H1 (cell line): ENCODE data around the gene ERVW-1. TPM values are rescaled to one million over a fixed set of nuclear protein-coding genes. Genes with fewer than 3 reads are reported as not detected.

Experiments used
- CTCF ChIA-PET: fragments of 300-600 bp; sonication (Branson Sonifier 250); formaldehyde crosslinking; loops from one replicate; lab custom pipeline; 2021; ENCODE audit not compliant: partially characterized antibody; lab: Charles Lee
- POLR2A ChIA-PET: fragments of 300-600 bp; sonication (Branson Sonifier 250); formaldehyde crosslinking; loops from one replicate; lab custom pipeline; 2021; ENCODE audit warnings: inconsistent platforms; ENCODE audit not compliant: partially characterized antibody; lab: Charles Lee
- DNase-seq, 2 experiments: peaks; one replicate each; pipeline versions ENCODE4 v3.0.0 to v3.0.0-alpha.2; 2010 to 2022; ENCODE audit warnings: low spot score in 2 of 2, low read depth in 1 of 2, mixed read lengths in 1 of 2
- FAIRE-seq: peaks from 2 replicates; lab custom pipeline; 2011; peaks lifted over from hg19 to GRCh38; lab: Jason Lieb, UNC
- H2AFZ ChIP-seq: 2 replicates; pipeline ENCODE4 v1.8.1; 2012; ENCODE audit warnings: low read length, inconsistent platforms
- H2AK5ac ChIP-seq: 2 replicates; pipeline ENCODE4 v1.6.1; 2013; ENCODE audit warnings: low read depth, low read length
- H2BK120ac ChIP-seq: replicated peaks from 2 replicates; pipeline ENCODE3; 2013; ENCODE audit warnings: low read depth, low read length, inconsistent platforms
- H2BK12ac ChIP-seq: 2 replicates; pipeline ENCODE4 v1.6.1; 2013; ENCODE audit warnings: low read depth, low read length
- H2BK15ac ChIP-seq: 2 replicates; pipeline ENCODE4 v1.6.1; 2013; ENCODE audit warnings: low read length
- H2BK20ac ChIP-seq: 2 replicates; pipeline ENCODE4 v1.6.1; 2013; ENCODE audit warnings: low read length
- H2BK5ac ChIP-seq: 2 replicates; pipeline ENCODE4 v1.6.1; 2013; ENCODE audit warnings: low read depth, low read length
- H3K14ac ChIP-seq: 2 replicates; pipeline ENCODE4 v1.6.1; 2013; ENCODE audit warnings: inconsistent platforms; ENCODE audit not compliant: insufficient read length
- H3K18ac ChIP-seq: 2 replicates; pipeline ENCODE4 v1.6.1; 2013; ENCODE audit warnings: low read length; ENCODE audit errors: extremely low read depth
- H3K23ac ChIP-seq: 2 replicates; pipeline ENCODE4 v1.6.1; 2013; ENCODE audit warnings: inconsistent platforms; ENCODE audit not compliant: insufficient read length
- H3K23me2 ChIP-seq: 2 replicates; pipeline ENCODE4 v1.6.1; 2013; ENCODE audit warnings: low read depth, low read length
- H3K27ac ChIP-seq: 2 replicates; pipeline ENCODE4 v1.6.1; 2011; ENCODE audit warnings: low read depth, low read length, inconsistent platforms
- H3K27me3 ChIP-seq, 4 experiments: replicated peaks in 1 of 4; 1 replicate in 1 of 4; 2 replicates in 3 of 4; pipeline versions ENCODE4 v1.6.1 to v1.8.1; 2011 to 2013; ENCODE audit warnings: low read length in 3 of 4, mild to moderate bottlenecking in 3 of 4, inconsistent platforms in 2 of 4, mixed read lengths in 2 of 4, moderate library complexity in 1 of 4; ENCODE audit not compliant: control insufficient read depth in 3 of 4, insufficient read depth in 3 of 4; ENCODE audit errors: extremely low read depth in 1 of 4
- H3K36me3 ChIP-seq, 4 experiments: 2 replicates each; pipeline versions ENCODE4 v1.6.1 to v1.8.1; 2011 to 2013; ENCODE audit warnings: mild to moderate bottlenecking in 4 of 4, low read length in 3 of 4, moderate library complexity in 2 of 4, control low read depth in 1 of 4, inconsistent platforms in 1 of 4; ENCODE audit not compliant: insufficient read depth in 4 of 4, control insufficient read depth in 2 of 4
- H3K4ac ChIP-seq: replicated peaks from 2 replicates; pipeline ENCODE3; 2013; ENCODE audit warnings: low read length, low read depth, mixed read lengths, inconsistent platforms; ENCODE audit not compliant: insufficient read length
- H3K4me1 ChIP-seq, 4 experiments: replicated peaks in 1 of 4; 1 replicate in 1 of 4; 2 replicates in 3 of 4; pipeline versions ENCODE4 v1.6.1 to v1.8.1; 2011 to 2013; ENCODE audit warnings: low read length in 3 of 4, inconsistent platforms in 2 of 4, mixed read lengths in 1 of 4; ENCODE audit not compliant: insufficient read depth in 4 of 4, control insufficient read depth in 3 of 4
- H3K4me2 ChIP-seq, 2 experiments: 2 replicates each; pipeline versions ENCODE4 v1.6.1 to v1.8.1; 2011 to 2013; ENCODE audit warnings: low read depth in 2 of 2, low read length in 2 of 2, control low read depth in 1 of 2, inconsistent platforms in 1 of 2, mild to moderate bottlenecking in 1 of 2; ENCODE audit not compliant: insufficient read depth in 1 of 2
- H3K4me3 ChIP-seq, 4 experiments: fragments of 200-600, 300-600 bp in 1 of 4; sonication (generic), shearing (Covaris generic), sonication (Bioruptor Twin) in 1 of 4; 2 replicates each; pipeline versions ENCODE4 v1.5.1 to v1.8.1; 2011 to 2016; ENCODE audit warnings: low read length in 4 of 4, low read depth in 3 of 4, control low read depth in 2 of 4, inconsistent platforms in 2 of 4, mild to moderate bottlenecking in 2 of 4, mixed read lengths in 1 of 4, moderate library complexity in 1 of 4; ENCODE audit not compliant: insufficient read depth in 2 of 4; ENCODE audit errors: extremely low read depth in 1 of 4
- H3K56ac ChIP-seq: replicated peaks from 2 replicates; pipeline ENCODE3; 2013; ENCODE audit warnings: low read depth, mild to moderate bottlenecking, mixed read lengths, low read length, inconsistent platforms; ENCODE audit not compliant: insufficient read length
- H3K79me1 ChIP-seq: 2 replicates; pipeline ENCODE4 v1.6.1; 2013; ENCODE audit warnings: low read depth, low read length, control low read depth
- H3K79me2 ChIP-seq, 2 experiments: 2 replicates each; pipeline versions ENCODE4 v1.6.1 to v1.8.1; 2012 to 2013; ENCODE audit warnings: low read length in 2 of 2, mild to moderate bottlenecking in 2 of 2, inconsistent platforms in 1 of 2; ENCODE audit not compliant: insufficient read depth in 2 of 2, control insufficient read depth in 1 of 2
- H3K9ac ChIP-seq, 4 experiments: replicated peaks in 1 of 4; 1 replicate in 1 of 4; 2 replicates in 3 of 4; pipeline versions ENCODE4 v1.6.1 to v1.8.1; 2011 to 2013; ENCODE audit warnings: low read depth in 3 of 4, low read length in 3 of 4, control low read depth in 2 of 4, mild to moderate bottlenecking in 2 of 4, moderate library complexity in 2 of 4, inconsistent platforms in 1 of 4; ENCODE audit errors: extremely low read depth in 1 of 4
- H3K9me3 ChIP-seq, 2 experiments: 2 replicates each; pipeline versions ENCODE4 v1.6.1 to v1.8.1; 2012 to 2013; ENCODE audit warnings: mild to moderate bottlenecking in 2 of 2, moderate library complexity in 2 of 2, control low read depth in 1 of 2, inconsistent platforms in 1 of 2, low read depth in 1 of 2, low read length in 1 of 2, mixed read lengths in 1 of 2; ENCODE audit not compliant: insufficient read depth in 2 of 2
- H4K20me1 ChIP-seq, 2 experiments: replicated peaks in 1 of 2; 2 replicates each; pipeline versions ENCODE3 to v1.8.1; 2011 to 2013; ENCODE audit warnings: inconsistent platforms in 2 of 2, low read length in 2 of 2, mild to moderate bottlenecking in 1 of 2; ENCODE audit not compliant: insufficient read depth in 2 of 2, control insufficient read depth in 1 of 2
- H4K5ac ChIP-seq: 2 replicates; pipeline ENCODE4 v1.6.1; 2013; ENCODE audit warnings: low read length, low read depth, mixed read lengths, inconsistent platforms; ENCODE audit not compliant: insufficient read length
- H4K8ac ChIP-seq: 2 replicates; pipeline ENCODE4 v1.8.0; 2013; ENCODE audit warnings: mild to moderate bottlenecking, moderate library complexity, low read length, inconsistent platforms; ENCODE audit not compliant: insufficient read depth; ENCODE audit errors: extremely low read depth
- H4K91ac ChIP-seq: replicated peaks from 2 replicates; pipeline ENCODE3; 2013; ENCODE audit warnings: low read length, mixed read lengths, inconsistent platforms; ENCODE audit not compliant: insufficient read length
- BACH1 ChIP-seq: IDR thresholded peaks from 2 replicates; pipeline ENCODE4 v1.6.1; 2012; ENCODE audit warnings: low read length, improper control_type of control experiment
- FOSL1 ChIP-seq: IDR thresholded peaks from 2 replicates; pipeline ENCODE4 v1.6.1; 2011; ENCODE audit warnings: mild to moderate bottlenecking, low read depth, low read length, moderate library complexity; ENCODE audit not compliant: insufficient read depth
- TCF12 ChIP-seq: IDR thresholded peaks from 2 replicates; pipeline ENCODE4 v1.6.1; 2011; ENCODE audit warnings: low read depth, mild to moderate bottlenecking, low read length
- YY1 ChIP-seq: IDR thresholded peaks from 2 replicates; pipeline ENCODE4 v1.6.1; 2011; ENCODE audit warnings: low read depth, mild to moderate bottlenecking, low read length
- WGBS, 2 experiments: shearing (Covaris generic) in 1 of 2; methylation state at CpG; one replicate each; pipeline versions ENCODE4 v1.1.6 to v1.1.7; 2013 to 2015; ENCODE audit warnings: low lambda C conversion rate in 2 of 2, mixed read lengths in 2 of 2, inconsistent platforms in 1 of 2, low coverage in 1 of 2, missing lambda C conversion rate in 1 of 2; ENCODE audit not compliant: insufficient replicate concordance in 2 of 2, insufficient coverage in 1 of 2, insufficient read length in 1 of 2; ENCODE audit errors: extremely low coverage in 1 of 2, missing lambda C conversion rate in 1 of 2; 5-methylcytosine and 5-hydroxymethylcytosine counted together
- polyA plus RNA-seq, 7 experiments: library from polyadenylated mRNA; depleted of rRNA in 3 of 7; stranded (reverse) in 5 of 7; unstranded in 2 of 7; fragments of >200 nt in 5 of 7; fragments of 200-250 nt in 2 of 7; gene quantifications; 1 replicate in 5 of 7; 2 replicates in 1 of 7; 4 replicates in 1 of 7; pipeline versions ENCODE4 v1.2.1 to v1.2.3, GENCODE V29; 2011 to 2013; ENCODE audit warnings: missing spikeins in 2 of 7, mixed read lengths in 2 of 7
- total RNA-seq: library from RNA; stranded (reverse); fragmentation: NEBNext Ultra II Directional; extraction: Animal tissue kit (Norgen Biotek cat#: 25700); gene quantifications from 2 replicates; pipeline ENCODE4 v1.2.1, GENCODE V29; 2021

Gene ERVW-1
- total and polyA plus RNA-seq, 2 of the 8 experiments (the other 6 are each of a cell fraction or from before 2014, with no cell fraction given): 0.08 TPM; not detected in 1

GRCh38 chr7:92451645-92452044 lies 26.1 kb downstream of the ERVW-1 start:
- H4K20me1 ChIP-seq: peaks cover 3 to 5% of the 10 kb centered on the region in 2 experiments
- H3K4ac ChIP-seq: no peak overlapping the region
- H3K23ac ChIP-seq: no peak overlapping the region
- no peak overlapping the region for H3K9ac ChIP-seq
- H3K23me2 ChIP-seq: peaks cover 3% of the 10 kb centered on the region; the same call in 1 of the 2 replicates
- no peak overlapping the region for H3K18ac ChIP-seq
- H2BK5ac ChIP-seq: no peak overlapping the region
- FAIRE-seq (no peak), DNase-seq (no peak)
- no peak overlapping the region for H2BK120ac ChIP-seq
- H3K79me2 ChIP-seq: peaks cover 0 to 22% of the 10 kb centered on the region in 2 experiments; a peak in 2 of 4 replicates
- H3K14ac ChIP-seq: no peak overlapping the region
- H2BK20ac ChIP-seq: no peak overlapping the region
- H2AK5ac ChIP-seq: no peak overlapping the region
- H2AFZ ChIP-seq: no peak overlapping the region
- no peaks in the 10 kb centered on the region for H3K4me1 ChIP-seq
- 88% methylated on average over 2 of the region's 2 CpGs; no CpG with 5 or more reads in 1 of the 2 experiments for WGBS, 2 experiments
- no peak overlapping the region for H4K5ac ChIP-seq
- H3K56ac ChIP-seq: no peak overlapping the region
- ChIA-PET CTCF (interaction anchor here (0.6 to 4.4 kb wide), 3 partner anchors 9 to 28 kb away, joined by 3 to 31 read pairs (median 3); no protein-coding TSS in a partner anchor), POLR2A (interaction anchor here (1.1 to 1.7 kb wide), 2 partner anchors 10 to 16 kb away, joined by 3 to 5 read pairs; no protein-coding TSS in a partner anchor)
- H3K79me1 ChIP-seq: no peaks in the 10 kb centered on the region; the same call in 1 of the 2 replicates
- no peak overlapping the region for H3K27ac ChIP-seq
- H4K91ac ChIP-seq: no peak overlapping the region
- H3K4me3 ChIP-seq: no peak overlapping the region
- no peak overlapping the region for H3K4me2 ChIP-seq
- H2BK15ac ChIP-seq: no peak overlapping the region
- peaks cover 9 to 79% (median 60%) of the 10 kb centered on the region in 4 experiments for H3K36me3 ChIP-seq
- H2BK12ac ChIP-seq: no peak overlapping the region
- no peaks in the 10 kb centered on the region for H3K27me3 ChIP-seq
- H4K8ac ChIP-seq: no peak overlapping the region
- no peaks in the 10 kb centered on the region for H3K9me3 ChIP-seq
- TF ChIP-seq YY1 (no peak), TCF12 (no peak), BACH1 (no peak), FOSL1 (no peak)
